Psoas muscle (tissue), 8 donors: Measurements from ENCODE around the gene PWWP2B. TPM values are rescaled to one million over a fixed set of nuclear protein-coding genes. Genes with fewer than 3 reads are reported as not detected.

Experiments
- ATAC-seq, 4 donors: fragments of 200-7000 bp; cut with Tn5 transposase; one replicate each; pipeline ENCODE4 v1.9.1; 2020; ENCODE audit warnings: moderate library complexity in 3 of 4, mild to moderate bottlenecking in 2 of 4
- DNase-seq, 2 donors: peaks; one replicate each; pipeline ENCODE4 v3.0.0-alpha.2; 2020
- H3K27ac ChIP-seq: fragments of 200-600 bp; one replicate; pipeline ENCODE4 v1.8.0; 2022
- H3K27me3 ChIP-seq, 3 donors: fragments of 200-600 bp in 1 of 3; one replicate each; pipeline versions ENCODE4 v1.6.1 to v1.8.0; 2013 to 2022; ENCODE audit warnings: low read length in 2 of 3, mild to moderate bottlenecking in 2 of 3, moderate library complexity in 1 of 3; ENCODE audit not compliant: insufficient read depth in 3 of 3
- H3K36me3 ChIP-seq, 2 donors: fragments of 200-600 bp in 1 of 2; one replicate each; pipeline versions ENCODE4 v1.6.1 to v1.8.0; 2013 to 2022; ENCODE audit warnings: low read depth in 1 of 2, mild to moderate bottlenecking in 1 of 2, moderate library complexity in 1 of 2; ENCODE audit not compliant: insufficient read depth in 1 of 2
- H3K4me1 ChIP-seq: fragments of 200-600 bp; one replicate; pipeline ENCODE4 v1.8.0; 2022
- H3K4me3 ChIP-seq: fragments of 200-600 bp; one replicate; pipeline ENCODE4 v1.8.0; 2022; ENCODE audit warnings: mild to moderate bottlenecking
- H3K9me3 ChIP-seq: fragments of 200-600 bp; one replicate; pipeline ENCODE4 v1.8.0; 2022
- WGBS, 3 donors: extraction: QIAGEN DNeasy Blood & Tissue Kit; methylation state at CpG; one replicate each; pipeline versions ENCODE4 v1.1.6 to v1.1.7; 2013; 5-methylcytosine and 5-hydroxymethylcytosine counted together
- intact Hi-C, 2 donors: fragments of 100-400 bp; cut with DNase I; formaldehyde crosslinking; loops; one replicate each; pipeline versions ENCODE4 v1.11.0 to v1.14.2; 2022
- polyA plus RNA-seq, 3 donors: library from polyadenylated mRNA; stranded (reverse); fragments of 200-250 nt; gene quantifications; one replicate each; pipeline ENCODE4 v1.2.3, GENCODE V29; 2013
- total RNA-seq, 4 donors: library from RNA; stranded (reverse); fragmentation: NEBNext Ultra II Directional in 2 of 4; extraction: Animal tissue kit (Norgen Biotek cat#: 25700) in 2 of 4; gene quantifications; one replicate each; pipeline versions ENCODE4 v1.2.1 to v1.2.4, GENCODE V29; 2021 to 2023
- TF ChIP-seq, protein P1 (sequence below): fragments of 200-600 bp; IDR thresholded peaks from one replicate; pipeline ENCODE4 v1.8.0; 2022; ENCODE audit warnings: antibody characterized with exemption
- donor health status: healthy with polysubstance abuse.
- donor health status: DM: no; HTN: no; CAD: no; lungs with moderate emphysema.
- donor health status: Bipolar disorder and iron deficiency.
- donor health status: healthy.
- donor health status: DM: yes; HTN: yes; CAD: no.
- donor health status: DM: no; HTN: no; CAD: no.
- donor health status: DM: no; HTN: no; CAD: no.
- donor health status: DM: yes; HTN: yes; CAD: no.

PWWP2B gene
- total and polyA plus RNA-seq, 7 donors, result 14.5 to 35.2 (median 22.2) TPM

DNA sequence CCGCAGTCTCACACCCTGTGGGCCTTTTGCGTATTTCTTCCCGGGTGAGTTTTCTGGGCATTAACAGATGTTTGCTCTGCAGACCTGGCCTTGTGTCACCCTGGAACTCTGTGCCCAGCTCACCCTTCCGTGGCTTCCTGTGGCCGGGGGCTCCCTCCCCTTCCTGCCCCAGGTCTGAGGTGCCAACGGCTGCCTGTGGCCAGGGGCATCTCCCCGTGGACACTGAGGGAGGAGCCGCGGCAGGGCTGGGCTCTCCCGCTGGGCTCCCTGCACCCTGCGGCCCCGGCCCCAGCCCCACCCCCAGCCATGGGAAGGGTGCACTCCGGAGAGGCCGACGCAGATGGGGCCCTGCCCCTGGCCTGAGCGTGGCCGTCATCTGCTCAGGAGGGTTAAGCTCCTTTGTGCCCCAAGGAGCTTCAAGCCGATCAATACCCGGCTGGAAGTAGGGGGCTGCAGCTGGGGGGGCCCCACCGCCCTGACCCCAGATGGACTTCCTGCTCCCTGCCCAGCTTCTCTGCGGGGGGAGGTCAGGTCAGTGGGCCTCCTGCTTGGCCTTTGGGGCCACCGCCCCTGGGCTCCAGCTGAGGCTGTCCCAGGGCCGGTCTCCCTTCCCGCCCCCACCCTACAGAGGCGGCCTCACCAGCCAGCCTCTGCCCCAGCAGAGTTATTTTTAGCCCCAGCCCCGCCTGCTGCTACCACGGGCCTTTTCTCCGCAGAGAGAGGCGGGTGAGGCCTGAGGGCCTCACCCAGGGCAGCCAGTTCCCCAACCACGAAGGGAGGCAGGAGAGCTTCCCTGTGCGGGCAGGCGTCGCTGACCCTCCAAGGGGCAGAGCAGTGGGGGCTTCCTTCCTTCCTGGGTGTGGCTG lies 24.2 kb downstream of the PWWP2B start:
- WGBS, 3 donors, result 8 to 14% (median 12%) methylated on average over 30 to 33 of the region's 33 CpGs
- no peaks in the 10 kb centered on the region for H3K36me3 ChIP-seq
- peak overlapping the region; percentile 51 for H3K4me3 ChIP-seq
- DNase-seq, result peak; percentile 78 to 88
- peak overlapping the region; percentile 87 for H3K27ac ChIP-seq
- TF ChIP-seq, protein P1, sequence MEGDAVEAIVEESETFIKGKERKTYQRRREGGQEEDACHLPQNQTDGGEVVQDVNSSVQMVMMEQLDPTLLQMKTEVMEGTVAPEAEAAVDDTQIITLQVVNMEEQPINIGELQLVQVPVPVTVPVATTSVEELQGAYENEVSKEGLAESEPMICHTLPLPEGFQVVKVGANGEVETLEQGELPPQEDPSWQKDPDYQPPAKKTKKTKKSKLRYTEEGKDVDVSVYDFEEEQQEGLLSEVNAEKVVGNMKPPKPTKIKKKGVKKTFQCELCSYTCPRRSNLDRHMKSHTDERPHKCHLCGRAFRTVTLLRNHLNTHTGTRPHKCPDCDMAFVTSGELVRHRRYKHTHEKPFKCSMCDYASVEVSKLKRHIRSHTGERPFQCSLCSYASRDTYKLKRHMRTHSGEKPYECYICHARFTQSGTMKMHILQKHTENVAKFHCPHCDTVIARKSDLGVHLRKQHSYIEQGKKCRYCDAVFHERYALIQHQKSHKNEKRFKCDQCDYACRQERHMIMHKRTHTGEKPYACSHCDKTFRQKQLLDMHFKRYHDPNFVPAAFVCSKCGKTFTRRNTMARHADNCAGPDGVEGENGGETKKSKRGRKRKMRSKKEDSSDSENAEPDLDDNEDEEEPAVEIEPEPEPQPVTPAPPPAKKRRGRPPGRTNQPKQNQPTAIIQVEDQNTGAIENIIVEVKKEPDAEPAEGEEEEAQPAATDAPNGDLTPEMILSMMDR, result no peak
- no peaks in the 10 kb centered on the region for H3K27me3 ChIP-seq
- H3K4me1 ChIP-seq, result peaks cover 45% of the 10 kb centered on the region
- ATAC-seq, result peak; percentile 84 to 92 (median 87)
- intact Hi-C loops, result no loop called here
- no peaks in the 10 kb centered on the region for H3K9me3 ChIP-seq

DNA sequence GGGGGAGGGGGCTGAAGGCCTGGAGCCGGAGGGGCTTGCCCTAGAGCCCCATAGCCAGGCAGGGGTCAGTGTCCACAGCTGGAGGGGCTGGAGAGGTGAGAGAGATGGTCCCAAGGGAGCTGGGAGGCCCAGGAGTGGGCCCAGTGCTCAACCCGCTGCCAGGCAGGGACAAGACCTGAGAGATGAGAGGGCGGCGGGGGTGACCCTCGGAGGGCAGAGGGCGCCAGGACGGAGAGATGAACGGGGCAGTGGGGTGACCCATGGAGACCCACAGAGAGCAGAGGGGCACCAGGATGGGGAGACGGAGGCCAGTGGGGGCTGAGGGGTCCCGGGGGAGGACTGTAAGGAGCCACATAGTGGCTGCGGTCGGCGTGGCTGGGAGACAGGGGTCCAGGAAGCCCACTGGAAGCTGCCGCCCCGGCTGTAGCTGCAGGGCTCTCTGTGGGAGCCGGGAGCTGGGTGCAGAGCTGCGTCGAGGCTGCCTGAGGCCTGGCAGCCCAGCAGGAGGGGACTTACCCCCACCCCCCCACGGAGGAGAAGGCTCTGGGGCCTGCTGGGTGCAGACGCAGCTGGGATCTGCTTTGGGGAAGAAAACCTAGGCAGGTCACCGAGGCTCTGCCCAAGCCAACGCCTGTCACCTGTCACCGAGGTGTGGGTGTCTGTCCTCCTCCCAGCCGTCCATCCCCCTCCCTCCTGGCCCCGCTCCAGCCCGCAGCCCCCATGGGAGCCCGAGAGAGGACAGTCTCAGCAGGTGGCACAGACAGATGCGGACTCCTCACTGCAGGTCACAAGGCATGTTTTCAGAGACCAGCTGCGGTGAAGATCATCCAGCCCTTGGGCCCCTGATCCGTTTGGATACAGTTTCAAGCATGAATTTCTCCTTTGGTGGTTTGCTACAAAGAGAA lies 25.1 kb downstream of the PWWP2B start:
- WGBS, 3 donors, result 53 to 63% (median 54%) methylated on average over 29 to 30 of the region's 30 CpGs
- intact Hi-C loops, result no loop called here

DNA sequence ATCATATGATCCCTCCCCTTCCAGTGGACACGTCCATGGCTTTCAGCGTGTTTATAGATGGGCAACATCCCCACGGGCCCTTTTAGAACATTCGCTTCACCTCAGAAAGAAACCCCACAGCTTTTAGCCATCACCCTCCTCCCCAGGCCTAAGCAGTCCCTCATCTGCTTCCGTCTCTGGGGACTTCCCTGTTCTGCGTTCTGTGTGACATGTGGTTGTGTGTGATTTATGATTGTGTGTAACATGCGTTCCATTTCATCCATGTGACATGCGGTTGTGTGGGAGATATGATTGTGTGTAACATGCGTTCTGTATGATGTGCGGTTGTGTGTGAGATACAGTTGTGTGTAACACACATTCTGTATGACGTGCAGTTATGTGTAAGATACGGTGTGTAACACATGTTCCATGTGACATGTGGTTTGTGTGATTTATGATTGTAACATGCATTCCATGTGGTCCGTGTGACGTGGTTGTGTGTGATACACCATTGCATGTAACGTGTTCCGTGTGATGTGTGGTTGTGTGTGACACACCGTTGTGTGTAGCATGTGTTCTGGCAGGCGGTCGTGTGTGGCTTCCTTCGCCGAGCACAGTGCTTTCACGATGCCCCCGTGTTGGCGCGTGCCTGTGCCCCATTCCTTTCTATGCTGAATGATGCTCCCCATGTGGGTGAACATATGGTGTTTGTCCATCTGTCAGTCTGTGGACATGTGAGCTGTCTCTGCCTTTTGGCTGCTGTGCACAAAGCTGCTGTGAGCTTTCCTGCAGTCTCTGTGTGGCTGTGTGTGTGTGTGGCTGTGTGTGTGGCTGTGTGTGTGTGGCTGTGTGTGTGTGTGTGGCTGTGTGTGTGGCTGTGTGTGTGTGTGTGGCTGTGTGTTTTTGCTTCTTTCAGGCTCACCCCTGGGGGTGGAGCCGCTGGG lies 26.2 kb downstream of the PWWP2B start:
- 61 to 74% (median 62%) methylated on average over 26 of the region's 26 CpGs for WGBS, 3 donors
- peaks cover 32% of the 10 kb centered on the region for H3K4me1 ChIP-seq
- H3K27me3 ChIP-seq, result no peaks in the 10 kb centered on the region
- ATAC-seq, result peak in 2 of 4 donors; percentile 6 to 21
- no peak overlapping the region for H3K4me3 ChIP-seq
- H3K36me3 ChIP-seq, result no peaks in the 10 kb centered on the region
- intact Hi-C loops, result no loop called here
- H3K9me3 ChIP-seq, result no peaks in the 10 kb centered on the region
- H3K27ac ChIP-seq, result peak overlapping the region; percentile 87
- DNase-seq, result no peak
- TF ChIP-seq, protein P1, result no peak

More for the DNA sequence above, 25.1 kb downstream of the PWWP2B start:
- Histone ChIP-seq H3K36me3 (no peaks in the 10 kb centered on the region), H3K9me3 (no peaks in the 10 kb centered on the region), H3K4me3 (peak overlapping the region; percentile 51), H3K27ac (peak overlapping the region; percentile 87), H3K27me3 (no peaks in the 10 kb centered on the region), H3K4me1 (peaks cover 43% of the 10 kb centered on the region)
- ATAC-seq (peak in 3 of 4 donors; percentile 5 to 29 (median 14)), DNase-seq (no peak)
- TF ChIP-seq, protein P1, result no peak
